ENCODE data around the gene PCNX3. TPM values are rescaled to one million over a fixed set of nuclear protein-coding genes. Genes with fewer than 3 reads are reported as not detected.

The PCNX3 gene
- total and polyA plus RNA-seq, 2 of the 13 experiments (the other 11 are each of a cell fraction or from before 2014, with no cell fraction given) = 16.2 to 23.0 TPM

DNA sequence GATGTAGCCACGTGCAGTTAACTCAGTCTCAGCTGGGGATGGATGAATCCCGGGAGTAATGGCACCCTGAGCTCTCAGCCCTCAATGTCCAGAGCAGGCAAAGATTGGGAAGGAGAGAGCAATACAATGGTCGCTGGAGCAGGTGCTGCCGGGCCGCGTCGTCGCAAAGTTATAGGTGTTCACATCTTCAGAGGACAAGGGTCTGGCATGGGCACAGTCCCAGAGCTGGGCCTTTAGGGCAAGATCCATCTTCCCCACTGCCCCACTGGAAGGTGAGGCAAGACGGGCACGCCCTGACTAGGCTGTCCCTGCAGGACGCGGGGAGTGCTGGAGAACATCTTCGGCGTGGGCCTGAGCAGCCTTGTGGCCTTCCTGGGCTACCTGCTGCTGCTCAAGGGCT lies 7.6 kb downstream of the PCNX3 start:
- DNase-seq (ENCODE audit: low spot score) (no peak), FAIRE-seq (no peak), ATAC-seq (no peak)
- Histone ChIP-seq H3K27me3 (ENCODE audit: control insufficient read depth in 1 of 2, insufficient read depth in 2 of 2, low read length in 2 of 2) (no peaks in the 10 kb centered on the region), H3K4me1 (ENCODE audit: insufficient read depth, low read length) (peaks cover 6% of the 10 kb centered on the region; the same call in 1 of the 2 replicates), H3K79me2 (ENCODE audit: insufficient read depth, low read length) (peaks cover 3% of the 10 kb centered on the region), H3K9ac (ENCODE audit: insufficient read depth, low read depth, low read length) (no peak overlapping the region), H4K20me1 (ENCODE audit: insufficient read depth, low read length) (no peaks in the 10 kb centered on the region), H3K4me3 (replicated peaks in 1 of 3; ENCODE audit: insufficient read depth in 1 of 3, low read depth in 2 of 3, low read length in 3 of 3) (no peak overlapping the region), H3K4me2 (ENCODE audit: low read depth, low read length) (no peak overlapping the region), H3K36me3 (replicated peaks in 1 of 2; ENCODE audit: control insufficient read depth in 1 of 2, insufficient read depth in 2 of 2, low read length in 2 of 2) (peaks cover 37 to 75% of the 10 kb centered on the region in 2 experiments), H3K27ac (ENCODE audit: extremely low read length, insufficient read depth, low read length) (no peak overlapping the region), H2AFZ (ENCODE audit: low read length) (no peak overlapping the region), H3K9me3 (ENCODE audit: low read length) (no peaks in the 10 kb centered on the region)
- in situ Hi-C loops (cut with HindIII; ENCODE audit: extremely low pct_ligation_motif_present, low pct_unique_long_range_greater_than_20kb) = no loop called here
- ChIA-PET CTCF (ENCODE audit: low intra/inter-chr PET ratio, low total read pairs) (no interaction called here), POLR2A (interaction anchor here (0.7 to 0.8 kb wide), 2 partner anchors 15 to 29 kb away, joined by 3 to 4 read pairs; no protein-coding TSS in a partner anchor)
- 89% methylated on average over 12 of the region's 14 CpGs for WGBS (ENCODE audit: low lambda C conversion rate)
- intact Hi-C loops (cut with micrococcal nuclease; ENCODE audit: unreplicated experiment) = no loop called here
- BruUV-seq (replicated peaks) = no TSS peak
- no peak for TF ChIP-seq HNRNPL (IDR thresholded peaks at IDR 0.05; ENCODE audit: low read depth, low read length)
- TF ChIP-seq, protein P1, sequence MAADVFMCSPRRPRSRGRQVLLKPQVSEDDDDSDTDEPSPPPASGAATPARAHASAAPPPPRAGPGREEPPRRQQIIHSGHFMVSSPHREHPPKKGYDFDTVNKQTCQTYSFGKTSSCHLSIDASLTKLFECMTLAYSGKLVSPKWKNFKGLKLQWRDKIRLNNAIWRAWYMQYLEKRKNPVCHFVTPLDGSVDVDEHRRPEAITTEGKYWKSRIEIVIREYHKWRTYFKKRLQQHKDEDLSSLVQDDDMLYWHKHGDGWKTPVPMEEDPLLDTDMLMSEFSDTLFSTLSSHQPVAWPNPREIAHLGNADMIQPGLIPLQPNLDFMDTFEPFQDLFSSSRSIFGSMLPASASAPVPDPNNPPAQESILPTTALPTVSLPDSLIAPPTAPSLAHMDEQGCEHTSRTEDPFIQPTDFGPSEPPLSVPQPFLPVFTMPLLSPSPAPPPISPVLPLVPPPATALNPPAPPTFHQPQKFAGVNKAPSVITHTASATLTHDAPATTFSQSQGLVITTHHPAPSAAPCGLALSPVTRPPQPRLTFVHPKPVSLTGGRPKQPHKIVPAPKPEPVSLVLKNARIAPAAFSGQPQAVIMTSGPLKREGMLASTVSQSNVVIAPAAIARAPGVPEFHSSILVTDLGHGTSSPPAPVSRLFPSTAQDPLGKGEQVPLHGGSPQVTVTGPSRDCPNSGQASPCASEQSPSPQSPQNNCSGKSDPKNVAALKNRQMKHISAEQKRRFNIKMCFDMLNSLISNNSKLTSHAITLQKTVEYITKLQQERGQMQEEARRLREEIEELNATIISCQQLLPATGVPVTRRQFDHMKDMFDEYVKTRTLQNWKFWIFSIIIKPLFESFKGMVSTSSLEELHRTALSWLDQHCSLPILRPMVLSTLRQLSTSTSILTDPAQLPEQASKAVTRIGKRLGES (CRISPR knock-in tag; IDR thresholded peaks at IDR 0.05; ENCODE audit: borderline replicate concordance) = no peak
- no peak for TF ChIP-seq TOE1 (CRISPR knock-in tag; IDR thresholded peaks at IDR 0.05)
- no peak for TF ChIP-seq PHB2 (IDR thresholded peaks at IDR 0.05; ENCODE audit: partially characterized antibody)
- TF ChIP-seq, protein P2, sequence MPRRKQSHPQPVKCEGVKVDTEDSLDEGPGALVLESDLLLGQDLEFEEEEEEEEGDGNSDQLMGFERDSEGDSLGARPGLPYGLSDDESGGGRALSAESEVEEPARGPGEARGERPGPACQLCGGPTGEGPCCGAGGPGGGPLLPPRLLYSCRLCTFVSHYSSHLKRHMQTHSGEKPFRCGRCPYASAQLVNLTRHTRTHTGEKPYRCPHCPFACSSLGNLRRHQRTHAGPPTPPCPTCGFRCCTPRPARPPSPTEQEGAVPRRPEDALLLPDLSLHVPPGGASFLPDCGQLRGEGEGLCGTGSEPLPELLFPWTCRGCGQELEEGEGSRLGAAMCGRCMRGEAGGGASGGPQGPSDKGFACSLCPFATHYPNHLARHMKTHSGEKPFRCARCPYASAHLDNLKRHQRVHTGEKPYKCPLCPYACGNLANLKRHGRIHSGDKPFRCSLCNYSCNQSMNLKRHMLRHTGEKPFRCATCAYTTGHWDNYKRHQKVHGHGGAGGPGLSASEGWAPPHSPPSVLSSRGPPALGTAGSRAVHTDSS (CRISPR knock-in tag; conservative IDR thresholded peaks at IDR 0.05) = no peak
